Glomerular endothelial cell (primary cell): ENCODE measurements around the gene PGA5. TPM values are rescaled to one million over a fixed set of nuclear protein-coding genes. Genes with fewer than 3 reads are reported as not detected.
"Not testable (repeated sequence)": the region's sequence is repeated elsewhere in the genome, so short reads cannot be mapped to it uniquely, and the experiment has no call there.

Experiments
- DNase-seq: peaks from one replicate; pipeline ENCODE4 v3.0.0-alpha.2; 2011; ENCODE audit warnings: low read depth, low spot score; ENCODE audit errors: extremely low read depth
- total RNA-seq: library from RNA; depleted of rRNA; stranded (reverse); fragments of >200 nt; gene quantifications from 2 replicates; pipeline ENCODE4 v1.2.3, GENCODE V29; 2015

The PGA5 gene
- total RNA-seq = not detected in 2 replicates

DNA sequence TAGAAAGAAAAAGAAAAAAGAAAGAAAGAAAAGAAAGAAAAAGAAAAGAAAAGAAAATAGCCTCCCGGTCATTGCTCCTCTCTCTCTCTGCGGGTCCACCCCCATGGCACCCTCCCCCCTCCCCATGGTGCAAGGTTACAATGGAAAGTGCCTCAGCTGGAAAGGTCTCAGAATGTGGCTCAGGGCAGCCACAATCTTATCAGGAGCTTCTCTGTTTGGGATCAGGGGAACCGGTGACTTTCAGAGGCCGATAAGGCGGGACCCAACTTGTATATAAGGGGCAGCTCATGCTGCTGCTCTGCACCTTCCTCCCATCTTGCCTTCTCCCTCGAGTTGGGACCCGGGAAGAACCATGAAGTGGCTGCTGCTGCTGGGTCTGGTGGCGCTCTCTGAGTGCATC lies at the start of gene PGA5:
Gene PGA5 (plus strand): TSS at position 301 of the 400 bp plus-strand sequence. CDS start 52 bp downstream, at position 353.
- not testable (repeated sequence) for DNase-seq

DNA sequence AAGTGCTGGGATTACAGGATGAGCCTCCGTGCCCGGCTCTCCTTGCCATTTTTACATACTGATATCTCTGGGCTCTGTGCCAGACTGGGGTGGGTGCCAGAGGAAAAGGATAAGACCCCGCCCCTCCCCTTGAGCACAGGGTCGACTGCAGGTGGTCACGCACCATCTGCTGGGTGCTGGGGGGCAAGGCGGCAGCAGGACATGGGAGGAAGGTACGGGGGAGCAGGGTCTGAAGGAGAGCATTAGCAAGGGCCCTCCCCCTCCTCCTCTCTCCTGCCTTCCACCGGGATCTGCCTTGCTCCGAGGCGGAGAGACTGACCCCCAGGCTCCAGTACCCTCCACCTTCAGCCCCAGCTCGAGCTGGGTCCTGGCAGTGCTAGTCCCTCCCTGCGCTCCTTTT lies 47.4 kb upstream of the PGA5 start:
- DNase-seq = no peak

DNA sequence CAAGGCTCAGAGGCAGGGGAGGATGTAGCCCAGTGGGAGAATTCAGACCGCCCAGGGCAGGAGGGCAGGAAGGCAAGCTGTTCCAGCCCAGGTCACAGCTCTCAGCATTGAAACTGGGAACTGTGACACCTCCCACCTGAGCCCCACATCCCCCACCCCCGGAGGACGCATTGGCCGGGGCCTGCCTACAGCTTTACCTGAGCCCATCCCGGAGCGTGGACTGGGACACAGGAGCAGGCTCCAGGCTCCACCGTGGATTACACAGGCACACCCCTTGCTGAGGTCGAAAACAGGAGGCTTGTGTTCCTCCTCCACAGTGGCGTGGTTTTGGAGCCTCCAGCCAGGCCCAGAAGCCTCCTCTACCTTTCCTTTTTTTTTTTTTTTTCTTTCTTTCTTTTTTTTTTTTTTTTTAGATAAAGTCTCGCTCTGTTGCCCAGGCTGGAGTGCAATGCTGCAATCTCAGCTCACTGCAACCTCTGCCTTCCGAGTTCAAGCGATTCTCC lies 46.8 kb upstream of the PGA5 start:
- DNase-seq = no peak

DNA sequence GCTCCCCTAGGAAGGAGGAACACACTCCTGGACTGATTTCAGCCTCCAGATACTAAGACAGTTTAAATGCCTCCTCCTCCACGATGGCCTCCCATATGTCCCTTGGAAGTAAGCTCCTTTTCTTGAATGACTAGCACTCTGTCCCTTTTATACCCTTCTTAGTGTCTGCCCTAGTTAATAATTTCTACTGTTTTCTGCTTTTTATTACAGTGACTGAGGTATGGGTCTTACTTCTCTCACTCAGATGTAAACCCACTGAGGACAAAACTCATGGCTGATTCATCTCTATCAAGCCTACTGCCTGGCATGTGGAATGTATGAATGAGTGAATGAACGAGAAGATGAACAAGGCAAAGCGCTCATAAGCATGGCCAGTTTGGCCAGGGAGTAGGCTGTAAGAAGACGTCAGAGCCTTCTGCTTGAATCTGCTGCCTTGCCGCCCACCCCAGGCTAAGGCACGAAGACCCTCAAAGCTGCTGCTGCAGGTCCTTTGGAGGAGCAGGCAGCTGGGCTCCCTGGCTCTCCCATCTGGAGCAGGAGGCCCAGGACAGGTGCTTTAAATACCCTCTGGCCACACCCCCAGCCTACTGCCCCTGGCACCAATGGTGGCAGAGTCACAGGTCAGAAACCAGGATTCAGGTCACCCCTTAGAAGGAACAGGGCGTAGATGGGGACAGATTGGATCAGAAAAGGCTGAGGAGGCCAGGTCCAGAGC lies 45.8 kb upstream of the PGA5 start:
- DNase-seq = no peak

DNA sequence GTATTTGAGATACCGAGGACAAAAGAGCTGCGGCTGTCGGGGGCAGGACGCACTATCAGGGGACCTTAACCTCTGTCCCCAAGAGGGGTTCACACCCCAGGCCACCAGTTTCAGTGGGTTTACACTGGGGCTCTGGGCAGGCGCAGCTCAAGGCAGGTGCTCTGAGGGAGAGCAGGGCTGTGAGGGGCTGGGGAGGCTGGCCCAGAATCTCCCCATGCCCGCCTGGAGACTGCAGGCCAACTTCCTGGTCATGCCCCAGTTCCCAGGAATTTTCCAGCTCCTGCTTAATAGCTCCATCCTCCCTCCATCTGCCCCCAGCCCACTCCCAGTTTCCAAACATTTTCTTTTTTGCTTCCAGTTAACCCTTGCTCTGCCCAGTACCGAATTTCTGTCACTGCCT lies 45.3 kb upstream of the PGA5 start:
- no peak for DNase-seq

DNA sequence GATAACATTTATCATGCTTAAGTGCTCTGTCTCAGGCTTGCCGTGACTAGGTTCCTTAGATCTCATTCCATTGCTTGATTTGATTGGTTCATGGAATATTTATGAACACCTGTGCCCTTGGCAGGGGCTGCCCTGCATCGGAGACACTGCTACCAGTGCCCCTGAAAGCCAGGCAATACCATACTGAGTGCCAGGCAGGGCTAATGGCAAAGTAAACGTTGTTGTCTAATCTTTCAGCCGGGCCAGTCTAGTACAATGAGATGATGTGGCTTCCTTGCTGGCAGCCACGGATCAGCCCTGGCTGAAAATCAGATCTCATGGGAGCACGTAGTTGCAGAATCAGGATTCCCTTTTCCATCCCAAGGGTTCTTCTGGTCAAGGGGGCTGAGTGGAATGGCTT lies 42.6 kb upstream of the PGA5 start:
- no peak for DNase-seq

DNA sequence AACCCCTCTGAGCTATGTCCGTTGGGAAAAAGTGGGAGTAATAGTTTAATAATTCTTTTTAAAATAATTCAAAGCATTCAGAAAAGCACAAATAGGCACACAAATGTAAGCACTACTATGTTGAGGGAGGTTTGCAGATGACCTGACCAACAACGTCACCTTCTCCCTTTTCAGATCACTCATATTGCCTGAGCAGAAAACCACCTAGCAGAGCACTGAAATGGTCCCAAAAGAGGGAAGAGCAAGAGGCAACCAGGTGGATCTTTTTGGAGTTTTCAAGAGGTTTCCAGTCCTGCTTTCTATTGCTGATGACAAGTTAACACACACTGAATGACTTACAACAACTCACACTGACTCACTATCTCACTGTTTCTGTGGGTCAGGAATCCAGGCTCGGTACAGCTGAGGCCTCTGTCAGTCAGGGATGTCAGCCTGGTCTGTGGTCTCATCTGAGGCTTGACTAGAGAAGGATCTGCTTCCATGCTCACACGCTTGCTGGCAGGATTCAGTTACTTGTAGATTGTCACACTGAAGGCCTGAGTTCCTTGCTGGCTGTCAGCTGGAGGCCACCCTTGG lies 41.9 kb upstream of the PGA5 start:
- no peak for DNase-seq

DNA sequence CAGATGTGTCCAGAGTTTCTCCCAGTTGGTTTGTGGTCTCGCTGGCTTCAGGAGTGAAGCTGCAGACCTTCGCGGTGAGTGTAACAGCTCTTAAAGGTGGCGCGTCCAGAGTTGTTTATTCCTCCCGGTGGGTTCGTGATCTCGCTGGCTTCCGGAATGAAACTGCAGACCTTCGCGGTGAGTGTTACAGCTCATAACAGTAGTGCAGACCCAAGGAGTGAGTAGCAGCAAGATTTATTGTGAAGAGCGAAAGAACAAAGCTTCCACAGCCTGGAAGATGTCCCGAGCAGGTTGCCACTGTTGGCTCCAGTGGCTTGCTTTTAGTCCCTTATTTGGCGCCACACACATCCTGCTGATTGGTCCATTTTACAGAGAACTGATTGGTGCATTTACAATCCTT lies 39.5 kb upstream of the PGA5 start:
- DNase-seq = no peak

DNA sequence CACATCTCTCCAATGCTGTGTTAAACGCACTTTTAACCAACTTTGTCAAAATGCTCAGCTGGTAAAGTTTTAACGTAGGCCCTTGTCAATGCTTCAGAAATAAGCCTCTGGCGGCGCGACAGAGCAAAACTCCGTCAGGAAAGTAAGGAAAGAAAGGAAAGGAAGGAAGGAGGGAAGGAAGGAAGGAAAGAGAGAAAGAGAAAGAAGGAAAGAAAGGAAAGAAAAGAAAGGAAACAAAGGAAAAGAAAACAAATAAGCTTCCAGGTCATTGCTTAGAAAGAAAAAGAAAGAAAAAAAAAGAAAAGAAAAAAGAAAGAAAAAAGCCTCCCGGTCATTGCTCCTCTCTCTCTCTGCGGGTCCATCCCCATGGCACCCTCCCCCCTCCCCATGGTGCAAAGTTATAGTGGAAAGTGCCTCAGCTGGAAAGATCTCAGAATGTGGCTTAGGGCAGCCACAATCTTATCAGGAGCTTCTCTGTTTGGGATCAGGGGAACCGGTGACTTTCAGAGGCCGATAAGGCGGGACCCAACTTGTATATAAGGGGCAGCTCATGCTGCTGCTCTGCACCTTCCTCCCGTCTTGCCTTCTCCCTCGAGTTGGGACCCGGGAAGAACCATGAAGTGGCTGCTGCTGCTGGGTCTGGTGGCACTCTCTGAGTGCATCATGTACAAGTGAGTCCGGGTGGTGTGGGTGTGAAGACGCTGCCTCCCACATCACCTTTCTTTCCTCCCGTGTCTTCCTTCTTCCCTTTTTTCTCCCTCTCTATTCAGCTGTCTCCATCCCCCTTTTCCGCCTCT lies 37.8 kb upstream of the PGA5 start, which contains the start of gene PGA3:
Gene PGA3 (plus strand): TSS at position 566 of the 797 bp plus-strand sequence. CDS start 50 bp downstream, at position 616.
- not testable (repeated sequence) for DNase-seq

DNA sequence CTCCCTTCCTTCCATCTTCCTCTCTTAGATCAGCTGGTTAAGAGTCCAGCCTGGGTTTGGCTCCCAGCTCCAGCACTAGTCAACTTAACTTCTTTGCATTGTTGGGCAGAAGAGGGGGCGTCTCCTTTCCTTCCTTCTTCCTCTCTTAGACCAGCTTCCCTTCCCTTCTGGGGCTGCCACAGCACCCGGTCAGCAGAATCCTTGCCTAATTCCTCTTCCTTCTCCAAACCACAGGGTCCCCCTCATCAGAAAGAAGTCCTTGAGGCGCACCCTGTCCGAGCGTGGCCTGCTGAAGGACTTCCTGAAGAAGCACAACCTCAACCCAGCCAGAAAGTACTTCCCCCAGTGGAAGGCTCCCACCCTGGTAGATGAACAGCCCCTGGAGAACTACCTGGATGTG lies 37.1 kb upstream of the PGA5 start:
- not testable (repeated sequence) for DNase-seq

DNA sequence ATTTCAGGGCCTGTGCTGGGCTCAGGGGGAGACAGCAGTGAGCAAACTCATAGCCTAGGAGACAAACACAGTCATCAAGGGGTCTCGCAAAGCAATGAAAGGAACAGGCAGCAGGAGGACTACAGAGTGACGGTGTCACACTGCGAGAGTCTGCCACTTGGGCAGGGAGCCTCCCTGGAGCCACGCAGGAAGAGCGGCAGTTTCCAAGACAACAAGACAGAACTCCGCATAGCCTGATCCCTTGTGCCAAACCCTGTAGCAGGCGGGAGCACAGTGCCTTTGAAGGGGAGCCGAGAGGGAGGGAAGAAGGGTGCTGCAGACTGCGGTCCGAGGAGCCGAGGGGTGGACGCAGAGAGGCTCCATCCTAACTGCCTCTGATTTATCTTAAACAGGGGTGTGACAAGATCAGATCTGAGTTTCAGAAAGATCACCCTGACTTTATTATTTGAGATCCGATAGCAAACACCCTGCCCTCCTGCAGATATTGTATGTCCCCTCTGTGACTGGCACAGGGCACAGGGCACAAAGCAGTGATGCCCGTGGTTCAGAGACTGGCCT lies 36.4 kb upstream of the PGA5 start:
- not testable (repeated sequence) for DNase-seq

DNA sequence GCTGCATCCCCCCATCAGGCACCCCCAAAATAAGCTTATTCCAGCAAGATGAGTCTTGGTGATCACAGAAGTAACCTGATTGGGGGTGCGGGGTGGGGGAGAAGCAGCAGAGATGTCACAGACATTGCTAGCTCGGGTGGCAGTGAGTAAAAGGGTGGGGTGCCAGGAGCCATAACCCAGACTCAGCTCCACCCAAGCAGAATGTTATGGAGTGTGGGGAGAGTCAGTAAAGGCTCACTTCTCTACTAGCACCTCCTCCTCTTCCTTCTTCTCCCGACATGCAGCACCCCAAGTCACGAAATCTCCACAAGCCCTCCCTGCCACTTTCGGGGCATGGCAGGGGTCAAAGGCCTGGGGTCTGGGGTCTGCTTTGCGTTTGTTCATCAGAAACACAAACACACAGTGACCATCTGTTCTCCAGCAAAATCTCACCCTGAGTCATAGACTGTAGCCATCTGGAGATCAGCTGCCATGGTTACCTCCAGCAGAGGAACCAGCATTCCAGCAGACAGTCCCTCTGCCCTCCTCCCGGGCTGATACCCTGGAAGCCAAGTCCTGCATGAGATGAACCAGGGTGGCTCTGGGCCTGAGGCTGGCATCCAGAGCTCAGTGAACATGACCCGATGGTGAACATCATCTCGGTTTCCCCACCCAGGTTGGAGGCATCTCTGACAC lies 33.2 kb upstream of the PGA5 start:
- not testable (repeated sequence) for DNase-seq

DNA sequence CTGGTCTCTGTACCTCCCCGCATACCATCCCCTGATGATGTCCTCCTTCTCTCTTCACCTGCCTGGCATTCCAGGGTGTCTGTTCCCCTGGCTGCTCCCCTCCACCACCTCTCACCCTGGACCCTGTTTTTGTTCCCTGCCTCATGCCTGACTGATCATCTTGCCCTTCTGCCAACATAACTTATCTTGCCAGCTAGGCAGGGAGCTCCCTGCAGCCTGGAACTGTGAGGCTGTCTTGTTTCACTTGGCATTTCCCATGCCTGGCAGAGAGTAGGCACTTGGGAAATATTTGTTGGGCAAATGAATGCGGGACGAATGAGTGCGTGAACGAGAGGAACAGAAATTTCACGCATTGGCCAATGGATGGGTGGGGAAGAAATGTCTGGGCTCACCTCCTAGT lies 30.3 kb upstream of the PGA5 start:
- not testable (repeated sequence) for DNase-seq

DNA sequence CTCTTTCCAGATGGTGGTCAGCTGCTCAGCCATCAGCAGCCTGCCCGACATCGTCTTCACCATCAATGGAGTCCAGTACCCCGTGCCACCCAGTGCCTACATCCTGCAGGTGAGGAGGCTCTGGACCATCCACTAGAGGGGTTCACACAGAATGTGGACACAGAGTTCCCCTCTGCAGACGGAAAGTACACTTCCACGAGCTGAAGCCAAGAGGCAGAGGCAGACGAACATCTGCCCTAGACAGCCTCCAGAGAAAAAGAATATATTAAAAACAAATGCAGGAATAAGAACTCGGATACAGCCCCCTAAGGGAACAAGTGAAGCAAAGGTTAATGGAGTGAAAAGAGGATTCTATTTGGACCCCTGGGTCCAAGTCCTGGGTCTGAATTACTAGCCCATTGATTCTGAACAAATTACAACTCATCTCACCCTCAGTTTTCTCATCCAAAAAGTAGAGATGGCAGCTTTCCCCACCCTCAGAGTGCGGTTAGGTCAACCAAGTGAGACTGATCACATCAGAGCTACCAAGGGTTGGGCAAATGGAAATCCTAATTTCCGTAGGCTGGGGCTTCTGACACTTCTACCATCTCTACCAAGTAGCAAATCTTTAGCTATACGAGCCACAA lies 29.5 kb upstream of the PGA5 start:
- not testable (repeated sequence) for DNase-seq

DNA sequence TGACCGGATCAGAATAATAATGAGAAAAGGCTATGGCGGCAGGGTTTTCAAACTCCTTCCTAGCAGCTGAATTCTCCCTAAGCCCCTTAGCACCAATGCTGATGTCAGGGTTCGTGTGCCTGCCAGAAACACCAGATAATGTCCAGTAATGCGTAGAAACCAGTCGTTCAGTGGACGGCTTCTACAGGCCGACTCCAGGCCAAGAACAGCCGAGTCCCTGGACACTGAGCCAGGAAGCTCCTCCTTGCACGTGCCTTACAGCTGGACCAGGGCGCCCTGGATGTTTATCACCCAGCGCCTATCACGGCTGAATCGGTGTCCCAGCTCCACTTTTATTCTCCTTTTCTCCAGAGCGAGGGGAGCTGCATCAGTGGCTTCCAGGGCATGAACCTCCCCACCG lies 28.8 kb upstream of the PGA5 start:
- not testable (repeated sequence) for DNase-seq

DNA sequence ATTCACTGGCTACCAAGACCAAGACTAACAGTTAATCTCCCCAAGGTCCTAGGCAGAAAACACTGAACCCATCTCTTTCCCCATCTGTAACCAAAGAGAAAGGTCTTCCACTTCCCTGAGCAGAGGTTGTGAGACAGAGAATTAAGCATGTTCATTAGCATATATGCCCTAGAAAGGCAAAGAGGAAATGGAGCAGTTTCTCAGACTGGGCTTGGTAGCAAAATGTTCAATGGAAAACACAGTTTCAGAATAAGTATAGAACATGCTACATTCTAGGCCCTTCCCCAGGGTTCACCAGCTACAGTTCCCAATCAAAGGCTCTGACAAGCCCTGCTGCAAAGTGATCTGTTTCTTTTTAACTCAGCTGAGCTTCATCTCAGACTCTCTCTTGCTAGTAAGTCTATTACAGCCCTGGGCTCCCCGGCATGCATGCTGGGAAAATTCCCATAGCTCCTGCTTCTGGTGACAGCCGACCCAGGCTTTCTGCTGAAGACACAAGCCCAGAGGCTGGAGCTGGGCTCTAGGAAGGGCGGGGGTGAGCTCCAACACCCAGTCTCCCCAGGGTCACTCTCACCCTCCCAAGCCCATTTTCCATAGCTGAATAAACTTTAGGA lies 27.2 kb upstream of the PGA5 start:
- DNase-seq = not testable (repeated sequence)

DNA sequence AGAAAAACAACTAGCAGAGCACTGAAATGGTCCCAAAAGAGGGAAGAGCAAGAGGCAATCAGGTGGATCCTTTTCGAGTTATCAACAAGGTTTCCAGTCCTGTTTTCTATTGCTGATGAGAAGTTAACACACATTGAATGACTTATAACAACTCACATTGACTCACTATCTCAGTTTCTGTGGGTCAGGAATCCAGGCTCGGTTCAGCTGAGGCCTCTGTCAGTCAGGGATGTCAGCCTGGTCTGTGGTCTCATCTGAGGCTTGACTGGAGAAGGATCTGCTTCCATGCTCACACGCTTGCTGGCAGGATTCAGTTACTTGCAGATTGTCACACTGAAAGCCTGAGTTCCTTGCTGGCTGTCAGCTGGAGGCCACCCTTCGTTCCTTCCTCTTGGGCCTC lies 22.7 kb upstream of the PGA5 start:
- not testable (repeated sequence) for DNase-seq

DNA sequence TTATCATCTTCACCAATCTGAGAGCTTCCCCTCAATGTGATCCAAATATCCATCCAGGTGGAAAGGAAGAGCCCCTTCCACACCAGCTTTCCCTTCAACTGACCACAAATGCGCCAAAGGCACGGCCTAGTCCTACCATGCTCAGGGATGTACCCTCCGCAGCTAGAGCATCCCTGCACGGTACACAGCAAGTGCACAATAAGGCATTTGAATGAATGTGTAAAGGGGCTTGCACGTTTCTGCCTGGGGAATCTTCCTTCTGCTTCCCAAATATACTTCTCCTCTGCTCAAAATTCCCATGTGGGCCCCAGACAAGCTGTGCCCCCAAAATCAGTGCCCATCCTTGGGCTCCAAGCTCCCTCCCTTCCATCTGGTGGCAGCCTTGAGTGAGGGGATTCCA lies 22.0 kb upstream of the PGA5 start:
- not testable (repeated sequence) for DNase-seq

DNA sequence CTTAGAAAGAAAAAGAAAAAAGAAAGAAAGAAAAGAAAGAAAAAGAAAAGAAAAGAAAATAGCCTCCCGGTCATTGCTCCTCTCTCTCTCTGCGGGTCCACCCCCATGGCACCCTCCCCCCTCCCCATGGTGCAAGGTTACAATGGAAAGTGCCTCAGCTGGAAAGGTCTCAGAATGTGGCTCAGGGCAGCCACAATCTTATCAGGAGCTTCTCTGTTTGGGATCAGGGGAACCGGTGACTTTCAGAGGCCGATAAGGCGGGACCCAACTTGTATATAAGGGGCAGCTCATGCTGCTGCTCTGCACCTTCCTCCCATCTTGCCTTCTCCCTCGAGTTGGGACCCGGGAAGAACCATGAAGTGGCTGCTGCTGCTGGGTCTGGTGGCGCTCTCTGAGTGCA lies 18.9 kb upstream of the PGA5 start, which contains the start of gene PGA4:
Gene PGA4 (plus strand): TSS at position 301 of the 400 bp plus-strand sequence. CDS start 54 bp downstream, at position 355.
- DNase-seq = not testable (repeated sequence)
